ENCODE measurements around the gene FZD4. TPM values are rescaled to one million over a fixed set of nuclear protein-coding genes. Genes with fewer than 3 reads are reported as not detected.
A peak's percentile ranks its signal among the peaks of the same experiment; 100 is the strongest.
"Not testable (repeated sequence)": the region's sequence is repeated elsewhere in the genome, so short reads cannot be mapped to it uniquely, and the experiment has no call there.

The FZD4 gene
- total RNA-seq, 1 experiment from 2014 or later, result 4.3 TPM

DNA sequence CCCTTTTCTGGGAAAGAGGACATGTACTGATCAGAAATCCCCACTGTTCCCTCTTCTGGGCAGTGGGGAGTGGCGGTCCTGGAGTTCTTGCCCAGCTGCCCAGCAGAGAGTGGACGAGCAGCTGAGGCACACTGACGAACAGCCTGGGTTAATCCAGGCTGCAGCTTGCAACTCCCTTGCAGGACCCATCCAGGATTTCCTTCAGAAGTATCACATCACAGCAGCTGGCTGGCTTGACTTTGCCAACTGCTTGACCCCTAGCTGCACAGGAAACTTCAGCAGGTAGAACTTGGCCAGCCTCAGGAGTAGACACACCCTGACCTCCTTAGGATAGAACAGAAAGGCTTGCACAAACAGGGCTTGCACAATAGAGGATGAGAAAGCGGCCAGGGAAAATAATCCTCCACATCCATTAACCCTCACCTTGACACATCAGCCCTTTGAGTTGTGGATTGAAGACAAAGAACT is 27.9 kb upstream of the FZD4 start:
- no peak for DNase-seq
- Histone ChIP-seq H3K27me3 (ENCODE audit: control insufficient read depth, insufficient read depth, low read length) (no peaks in the 10 kb centered on the region), H3K4me3 (ENCODE audit: insufficient read depth, low read depth, low read length) (no peak overlapping the region), H3K36me3 (replicated peaks; ENCODE audit: control insufficient read depth, insufficient read depth, low read length) (no peaks in the 10 kb centered on the region)

DNA sequence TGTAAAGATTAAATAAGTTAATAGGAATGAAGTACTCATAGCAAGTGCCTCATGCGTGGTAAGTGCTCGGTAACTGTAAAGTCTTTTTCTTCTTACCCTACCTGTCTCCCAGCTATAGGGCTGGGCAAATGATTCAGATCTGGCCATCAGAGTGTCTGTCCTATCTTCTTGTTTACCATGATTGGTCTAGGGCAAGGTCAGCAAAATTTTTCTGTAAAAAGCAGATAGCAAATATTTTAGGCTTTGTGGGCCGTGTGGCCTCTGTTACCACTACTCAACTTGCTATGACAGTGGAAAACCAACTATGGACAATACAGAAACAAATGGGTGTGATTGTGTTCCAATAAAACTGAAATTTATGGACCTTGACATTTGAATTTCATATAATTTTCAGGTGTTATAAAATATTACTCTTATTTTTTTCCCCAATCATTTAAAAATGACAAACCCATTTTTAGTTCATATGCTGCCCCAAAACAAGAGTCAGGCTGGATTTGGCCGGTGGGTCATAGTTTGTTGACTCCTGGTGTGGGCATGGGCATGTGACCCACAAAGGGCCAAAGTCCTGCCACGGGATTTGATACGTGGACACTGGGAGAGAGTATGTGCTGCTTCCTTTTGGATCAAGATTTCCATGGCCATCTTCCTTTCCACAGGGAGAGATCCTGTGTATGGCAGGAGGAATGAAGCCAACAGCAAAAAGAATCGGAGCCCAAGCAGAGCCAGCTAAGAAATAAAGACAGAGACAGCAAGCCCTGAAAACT is 26.8 kb upstream of the FZD4 start:
- DNase-seq, result no peak
- H3K27me3 ChIP-seq (ENCODE audit: control insufficient read depth, insufficient read depth, low read length), result no peaks in the 10 kb centered on the region
- H3K36me3 ChIP-seq (replicated peaks; ENCODE audit: control insufficient read depth, insufficient read depth, low read length), result no peaks in the 10 kb centered on the region
- no peak overlapping the region for H3K4me3 ChIP-seq (ENCODE audit: insufficient read depth, low read depth, low read length)

DNA sequence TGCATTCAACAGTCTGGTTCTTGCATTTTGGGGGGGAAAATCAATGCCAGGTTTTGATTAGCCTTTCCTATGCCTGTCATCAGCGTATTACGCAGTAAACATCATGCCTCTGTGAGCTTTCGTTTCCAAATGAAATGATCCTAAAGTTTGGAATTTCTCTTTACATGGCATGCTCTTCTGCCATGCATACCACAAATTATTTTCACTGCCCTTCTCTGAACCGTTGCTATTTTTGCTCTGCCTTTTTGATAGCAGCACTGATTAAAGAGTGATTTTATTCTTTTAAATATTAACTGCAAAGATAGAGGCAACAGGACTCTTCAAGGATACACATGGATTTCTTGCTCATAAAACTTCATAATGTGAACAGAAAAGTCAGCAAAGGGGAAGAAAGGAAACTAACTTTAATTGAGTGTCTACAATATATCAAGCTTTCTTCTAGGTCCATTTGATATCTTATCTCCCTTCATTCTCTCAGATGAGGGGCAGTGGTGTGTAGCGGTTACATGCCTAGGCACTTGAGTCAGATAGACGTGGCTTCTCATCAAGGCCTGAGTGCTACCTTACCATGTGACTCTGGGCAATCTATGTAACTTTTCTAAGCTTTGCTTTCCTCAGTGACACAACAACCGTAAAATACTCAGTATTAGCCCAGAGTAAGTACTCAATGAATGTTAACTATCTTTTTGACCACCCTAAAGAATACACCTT is 25.0 kb upstream of the FZD4 start:
- no peaks in the 10 kb centered on the region for H3K27me3 ChIP-seq (ENCODE audit: control insufficient read depth, insufficient read depth, low read length)
- no peaks in the 10 kb centered on the region for H3K36me3 ChIP-seq (replicated peaks; ENCODE audit: control insufficient read depth, insufficient read depth, low read length)
- DNase-seq, result no peak
- no peak overlapping the region for H3K4me3 ChIP-seq (ENCODE audit: insufficient read depth, low read depth, low read length)

DNA sequence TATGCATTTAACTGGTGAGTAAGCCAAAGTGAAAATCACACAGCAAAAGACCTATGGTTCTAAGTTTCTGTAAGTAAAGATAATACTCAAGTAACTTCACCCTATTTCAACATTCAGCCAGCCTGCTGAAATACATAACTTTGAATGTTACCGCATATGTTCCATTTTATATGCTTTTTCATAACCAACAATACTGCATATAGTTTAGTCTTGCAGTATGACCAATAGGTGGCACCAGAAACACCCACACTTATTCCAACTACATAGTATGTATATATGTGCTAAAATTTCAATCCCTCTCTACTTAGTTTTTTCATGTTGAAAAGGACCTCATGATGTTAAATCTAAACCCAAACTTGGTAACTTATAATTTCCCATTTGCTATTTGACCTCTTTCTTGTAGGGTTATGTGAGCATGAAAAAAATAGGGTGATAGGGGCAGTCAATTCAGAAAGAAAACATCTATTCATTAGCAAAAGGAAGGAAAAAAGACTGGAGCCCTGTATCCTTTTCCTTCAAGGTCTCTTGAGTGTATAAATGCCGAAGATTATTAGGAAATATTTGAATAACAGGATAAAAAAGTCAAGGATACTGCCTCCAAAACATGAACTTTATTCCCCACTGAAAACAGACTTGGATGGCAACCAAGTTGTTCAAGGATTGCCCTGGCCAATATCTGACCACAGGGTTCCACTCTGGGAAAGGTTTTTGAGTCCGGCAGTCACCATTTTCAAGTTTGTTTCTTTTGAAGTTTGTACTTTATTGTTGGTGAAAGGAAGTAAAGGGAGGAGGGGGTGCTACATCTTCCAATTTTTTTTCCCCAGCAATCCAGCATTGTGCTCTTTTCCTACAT is 23.8 kb upstream of the FZD4 start:
- DNase-seq, result no peak
- Histone ChIP-seq H3K4me3 (ENCODE audit: insufficient read depth, low read depth, low read length) (no peak overlapping the region), H3K36me3 (replicated peaks; ENCODE audit: control insufficient read depth, insufficient read depth, low read length) (no peaks in the 10 kb centered on the region), H3K27me3 (ENCODE audit: control insufficient read depth, insufficient read depth, low read length) (no peaks in the 10 kb centered on the region)

DNA sequence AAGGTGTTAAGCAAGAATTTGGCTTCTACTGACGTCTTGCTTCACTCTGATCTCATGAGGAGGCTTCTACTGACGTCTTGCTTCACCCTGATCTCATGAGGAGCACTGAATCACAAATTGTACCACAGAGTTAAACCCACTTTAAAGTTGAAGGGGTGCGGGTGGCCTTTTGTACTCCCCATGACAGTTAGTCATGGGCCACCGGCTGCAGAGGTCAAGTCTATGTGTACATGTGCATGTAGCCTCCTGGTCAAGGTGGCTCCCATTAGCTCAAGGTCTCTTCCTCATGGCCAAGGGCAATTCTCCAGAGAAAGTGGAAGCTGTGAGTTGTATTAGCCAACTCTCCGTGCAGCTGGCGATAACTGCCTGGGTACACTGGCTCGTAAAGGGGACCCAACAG is 23.1 kb upstream of the FZD4 start:
- no peak for DNase-seq
- no peak overlapping the region for H3K4me3 ChIP-seq (ENCODE audit: insufficient read depth, low read depth, low read length)
- H3K36me3 ChIP-seq (replicated peaks; ENCODE audit: control insufficient read depth, insufficient read depth, low read length), result no peaks in the 10 kb centered on the region
- H3K27me3 ChIP-seq (ENCODE audit: control insufficient read depth, insufficient read depth, low read length), result no peaks in the 10 kb centered on the region

DNA sequence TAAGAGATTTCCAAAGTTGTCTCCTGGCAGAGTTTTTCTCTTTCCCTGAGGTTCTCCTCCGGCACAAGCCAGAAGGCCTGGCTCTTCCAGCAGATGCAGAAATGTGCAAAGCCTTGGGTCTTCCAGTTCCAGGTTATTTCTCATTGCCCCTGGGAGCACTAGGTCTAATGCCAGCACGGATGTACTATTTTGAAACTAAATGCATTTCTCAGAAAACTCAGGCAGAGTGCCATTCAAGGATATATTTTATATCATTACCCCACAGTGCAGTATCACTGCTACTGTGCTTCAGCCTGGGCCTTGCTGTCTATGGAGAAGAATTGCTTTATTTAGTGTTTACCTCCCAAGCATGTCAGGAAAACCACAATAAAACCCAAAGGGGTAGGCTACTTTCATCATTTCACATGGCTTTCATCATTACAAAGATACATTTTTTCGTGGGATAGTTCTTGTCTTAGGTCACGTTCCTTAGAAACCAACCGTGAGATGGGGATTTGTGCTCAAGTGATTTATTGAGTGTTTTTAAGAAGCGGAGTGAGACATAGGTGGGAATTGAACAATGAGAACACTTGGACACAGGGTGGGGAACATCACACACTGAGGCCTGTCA is 22.4 kb upstream of the FZD4 start:
- no peak for DNase-seq

DNA sequence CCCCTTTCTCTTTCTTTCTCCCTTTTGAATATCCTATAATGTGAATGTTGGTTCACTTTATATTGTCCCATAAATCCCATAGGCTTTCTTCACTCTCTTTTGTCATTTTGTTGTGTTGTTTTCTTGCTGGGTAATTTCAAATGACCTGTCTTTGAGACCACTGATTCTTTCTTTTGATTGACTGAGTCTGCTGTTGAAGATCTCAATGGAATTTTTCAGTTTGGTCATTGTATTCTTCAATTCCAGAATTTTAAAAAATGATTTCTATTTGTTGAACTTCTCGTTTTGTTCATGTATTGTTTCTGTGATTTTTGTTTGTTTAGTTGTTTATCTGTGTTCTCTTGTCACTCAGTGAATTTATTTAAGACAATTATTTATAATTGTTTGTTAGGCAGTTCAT is 17.5 kb upstream of the FZD4 start:
- Histone ChIP-seq H3K36me3 (replicated peaks; ENCODE audit: control insufficient read depth, insufficient read depth, low read length) (no peaks in the 10 kb centered on the region), H3K27me3 (ENCODE audit: control insufficient read depth, insufficient read depth, low read length) (no peaks in the 10 kb centered on the region), H3K4me3 (ENCODE audit: insufficient read depth, low read depth, low read length) (no peak overlapping the region)
- no peak for DNase-seq

More for the DNA sequence above, 22.4 kb upstream of the FZD4 start:
- Histone ChIP-seq H3K4me3 (ENCODE audit: insufficient read depth, low read depth, low read length) (no peak overlapping the region), H3K36me3 (replicated peaks; ENCODE audit: control insufficient read depth, insufficient read depth, low read length) (no peaks in the 10 kb centered on the region), H3K27me3 (ENCODE audit: control insufficient read depth, insufficient read depth, low read length) (no peaks in the 10 kb centered on the region)

DNA sequence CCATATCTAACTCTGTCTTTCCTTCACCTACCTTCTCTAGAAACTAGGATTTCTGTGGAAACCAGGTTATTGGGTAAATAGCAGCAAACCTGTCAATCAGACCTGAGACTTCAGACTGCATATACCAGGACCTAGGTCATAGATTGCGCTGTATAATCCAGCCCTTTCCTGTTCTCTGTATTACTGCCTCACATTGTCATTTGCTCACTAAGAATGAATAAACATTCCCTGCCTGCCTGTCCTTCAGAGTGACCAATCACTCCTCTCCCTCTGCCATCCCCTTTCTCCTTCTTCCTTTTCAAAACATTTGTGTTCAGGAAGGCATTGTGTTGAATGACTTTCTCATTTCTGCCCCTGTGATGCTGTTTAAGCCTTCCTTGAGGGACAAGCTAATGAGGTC is 14.1 kb upstream of the FZD4 start:
- Histone ChIP-seq H3K4me3 (ENCODE audit: insufficient read depth, low read depth, low read length) (no peak overlapping the region), H3K36me3 (replicated peaks; ENCODE audit: control insufficient read depth, insufficient read depth, low read length) (no peaks in the 10 kb centered on the region), H3K27me3 (ENCODE audit: control insufficient read depth, insufficient read depth, low read length) (no peaks in the 10 kb centered on the region)
- no peak for DNase-seq

DNA sequence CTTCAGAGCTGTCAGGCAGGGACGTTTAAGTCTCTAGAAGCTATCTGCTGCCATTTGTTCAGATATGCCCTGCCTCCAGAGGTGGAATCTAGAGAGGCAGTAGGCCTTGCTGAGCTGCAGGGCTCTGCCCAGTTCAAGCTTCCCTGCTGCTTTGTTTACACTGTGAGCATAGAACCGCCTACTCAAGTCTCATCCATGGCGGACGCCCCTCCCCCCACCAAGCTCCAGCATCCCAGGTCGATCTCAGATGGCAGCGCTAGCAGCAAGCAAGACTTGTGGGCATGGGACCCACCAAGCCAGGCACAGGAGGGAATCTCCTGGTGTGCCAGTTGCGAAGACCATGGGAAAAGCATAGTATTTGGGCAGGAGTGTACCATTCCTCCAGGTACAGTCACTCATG is 12.4 kb upstream of the FZD4 start:
- not testable (repeated sequence) for H3K27me3 ChIP-seq (ENCODE audit: control insufficient read depth, insufficient read depth, low read length); H3K36me3 ChIP-seq (replicated peaks; ENCODE audit: control insufficient read depth, insufficient read depth, low read length); H3K4me3 ChIP-seq (ENCODE audit: insufficient read depth, low read depth, low read length); DNase-seq

DNA sequence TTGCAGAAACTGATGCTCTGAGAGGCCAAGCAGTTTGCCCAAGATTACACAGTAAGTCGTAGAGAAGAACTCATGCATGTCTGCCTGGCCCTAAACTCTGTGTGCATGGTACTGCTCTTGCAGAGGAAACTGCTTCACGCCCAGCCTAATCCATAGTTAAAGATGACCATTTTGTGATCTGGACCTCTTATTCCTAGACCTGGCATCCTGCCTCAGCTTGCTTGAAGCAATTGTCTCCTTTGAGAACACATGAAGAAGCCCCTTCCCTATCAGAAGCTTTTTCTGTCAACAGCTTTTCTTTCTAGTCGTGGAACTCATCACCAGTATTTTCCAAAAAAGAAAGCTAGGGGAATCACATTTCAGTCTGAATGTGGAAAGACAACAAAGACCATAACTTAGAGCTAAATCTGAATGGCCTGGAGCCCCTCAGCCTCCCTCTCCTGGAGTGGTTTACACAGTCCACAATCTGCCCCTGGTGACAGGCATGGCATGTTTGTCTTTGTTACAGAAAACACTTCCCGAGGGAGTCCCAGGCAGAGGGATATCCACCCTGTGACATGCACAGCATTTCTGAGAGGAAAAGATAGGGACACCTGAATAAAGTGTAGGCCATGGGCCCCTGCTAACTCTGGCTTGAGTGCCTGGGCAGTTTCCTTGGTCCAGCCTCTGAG is 2.9 kb upstream of the FZD4 start:
- Histone ChIP-seq H3K27me3 (ENCODE audit: control insufficient read depth, insufficient read depth, low read length) (peaks cover 11% of the 10 kb centered on the region), H3K36me3 (replicated peaks; ENCODE audit: control insufficient read depth, insufficient read depth, low read length) (no peaks in the 10 kb centered on the region), H3K4me3 (ENCODE audit: insufficient read depth, low read depth, low read length) (no peak overlapping the region)
- DNase-seq, result no peak

DNA sequence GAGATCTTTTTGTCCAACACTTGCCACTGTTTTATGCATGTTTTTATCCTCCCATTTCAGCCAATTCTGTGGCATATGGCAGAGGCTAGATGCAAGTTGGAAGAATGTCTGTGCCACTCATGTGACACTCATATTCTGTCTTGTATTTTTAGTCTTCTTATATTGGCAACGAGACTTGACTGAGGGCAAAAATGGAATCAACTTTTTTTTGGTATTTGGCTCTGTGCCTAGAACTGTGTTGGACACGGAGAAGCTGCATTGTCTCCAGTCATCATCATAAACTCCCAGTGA is 1.7 kb upstream of the FZD4 start:
- no peak for DNase-seq
- Histone ChIP-seq H3K27me3 (ENCODE audit: control insufficient read depth, insufficient read depth, low read length) (peaks cover 11% of the 10 kb centered on the region), H3K36me3 (replicated peaks; ENCODE audit: control insufficient read depth, insufficient read depth, low read length) (peaks cover 4% of the 10 kb centered on the region), H3K4me3 (ENCODE audit: insufficient read depth, low read depth, low read length) (no peak overlapping the region; the same call in 1 of the 2 replicates)

DNA sequence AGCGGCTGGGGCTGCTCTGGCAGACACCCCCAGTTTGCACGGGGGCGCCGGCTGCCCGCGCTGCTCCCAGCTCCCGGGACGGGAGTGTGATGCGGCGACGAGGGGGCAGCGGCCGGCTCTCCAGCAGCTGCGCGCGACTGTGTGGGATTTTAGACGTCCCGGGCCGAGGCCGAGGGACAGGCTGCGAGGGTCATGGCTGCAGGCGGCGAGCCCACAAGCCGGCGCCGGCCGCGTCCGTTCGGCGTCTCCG is 159 bp downstream of the FZD4 start:
- no peak for DNase-seq
- peaks cover 10% of the 10 kb centered on the region for H3K36me3 ChIP-seq (replicated peaks; ENCODE audit: control insufficient read depth, insufficient read depth, low read length)
- H3K27me3 ChIP-seq (ENCODE audit: control insufficient read depth, insufficient read depth, low read length), result peaks cover 11% of the 10 kb centered on the region
- peak overlapping the region; percentile 71 for H3K4me3 ChIP-seq (ENCODE audit: insufficient read depth, low read depth, low read length)

DNA sequence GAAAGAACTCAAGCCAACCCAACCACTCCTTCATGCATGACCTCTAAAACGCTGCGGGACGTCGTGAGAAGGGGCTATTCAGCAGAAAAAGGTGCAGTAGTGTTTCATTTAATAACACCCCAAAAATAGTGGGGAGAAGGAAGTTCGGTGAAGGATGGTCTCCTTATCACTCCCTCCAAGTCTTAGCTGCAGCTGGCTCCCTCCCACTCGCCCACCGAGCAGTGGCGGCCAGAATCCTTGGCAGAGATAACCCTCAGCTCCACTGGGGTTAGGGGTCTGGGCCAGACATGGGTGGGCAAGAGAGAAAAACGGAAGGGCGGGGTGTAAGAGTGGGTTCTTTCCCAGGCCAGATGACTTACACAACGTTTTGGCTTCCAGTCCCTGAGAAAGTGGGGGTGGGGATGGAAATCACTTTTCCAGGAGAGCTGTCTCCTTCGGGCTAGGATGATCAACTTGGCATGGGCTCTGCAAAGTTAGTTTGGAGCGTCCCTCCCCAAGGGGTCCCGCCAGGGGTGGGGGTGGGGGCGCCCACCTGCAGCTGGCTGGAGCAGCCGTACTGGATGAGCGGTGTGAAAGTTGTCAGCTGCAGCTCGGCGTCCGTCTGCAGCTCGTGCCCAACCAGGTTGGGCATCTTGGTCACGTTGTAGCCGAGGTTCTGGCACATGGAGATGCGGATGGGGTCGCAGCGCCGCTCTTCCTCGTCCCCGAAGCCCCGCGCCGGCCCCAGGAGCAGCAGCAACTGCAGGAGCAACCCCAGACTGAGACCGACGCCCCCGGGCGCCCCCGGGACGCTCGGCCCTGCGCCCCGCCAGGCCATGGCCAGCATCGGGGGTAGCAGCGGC is 705 bp downstream of the FZD4 start:
- Histone ChIP-seq H3K4me3 (ENCODE audit: insufficient read depth, low read depth, low read length) (peak overlapping the region; percentile 71), H3K27me3 (ENCODE audit: control insufficient read depth, insufficient read depth, low read length) (peaks cover 11% of the 10 kb centered on the region), H3K36me3 (replicated peaks; ENCODE audit: control insufficient read depth, insufficient read depth, low read length) (peaks cover 10% of the 10 kb centered on the region)
- peak; percentile 77 for DNase-seq

All from H7 (cell line).